ENCODE measurements around the gene ZNF469.

ZNF469 gene

GRCh38 chr16:88382491-88383400 lies at the start of gene ZNF469:
TSS of gene ZNF469 (plus strand) at chr16:88382959. CDS start at chr16:88427471, 44,512 bp downstream.
- no peaks in the 10 kb centered on the region for H3K4me1 Mint-ChIP-seq (ENCODE audit: low read depth)
- H3K4me3 Mint-ChIP-seq = no peak within 1 kb of the TSS
- no peaks in the 10 kb centered on the region for H3K9me3 Mint-ChIP-seq
- no peaks in the 10 kb centered on the region for H3K36me3 Mint-ChIP-seq (ENCODE audit: low read depth)
- peaks cover 24% of the 10 kb centered on the region for H3K27me3 Mint-ChIP-seq (ENCODE audit: low read depth)
- no peak within 1 kb of the TSS for H3K27ac Mint-ChIP-seq

- peak overlapping the region; percentile 0 for H3K4me3 Mint-ChIP-seq
- no peaks in the 10 kb centered on the region for H3K27me3 Mint-ChIP-seq (ENCODE audit: low read depth)
- H3K27ac Mint-ChIP-seq = peak overlapping the region; percentile 8
- H3K4me1 Mint-ChIP-seq (ENCODE audit: low read depth) = peaks cover 5% of the 10 kb centered on the region
- peaks cover 13% of the 10 kb centered on the region for H3K9me3 Mint-ChIP-seq
- H3K36me3 Mint-ChIP-seq (ENCODE audit: low read depth) = no peaks in the 10 kb centered on the region
These were observed 48.6 kb upstream of the ZNF469 start for GRCh38 chr16:88333848-88334777.

DNA sequence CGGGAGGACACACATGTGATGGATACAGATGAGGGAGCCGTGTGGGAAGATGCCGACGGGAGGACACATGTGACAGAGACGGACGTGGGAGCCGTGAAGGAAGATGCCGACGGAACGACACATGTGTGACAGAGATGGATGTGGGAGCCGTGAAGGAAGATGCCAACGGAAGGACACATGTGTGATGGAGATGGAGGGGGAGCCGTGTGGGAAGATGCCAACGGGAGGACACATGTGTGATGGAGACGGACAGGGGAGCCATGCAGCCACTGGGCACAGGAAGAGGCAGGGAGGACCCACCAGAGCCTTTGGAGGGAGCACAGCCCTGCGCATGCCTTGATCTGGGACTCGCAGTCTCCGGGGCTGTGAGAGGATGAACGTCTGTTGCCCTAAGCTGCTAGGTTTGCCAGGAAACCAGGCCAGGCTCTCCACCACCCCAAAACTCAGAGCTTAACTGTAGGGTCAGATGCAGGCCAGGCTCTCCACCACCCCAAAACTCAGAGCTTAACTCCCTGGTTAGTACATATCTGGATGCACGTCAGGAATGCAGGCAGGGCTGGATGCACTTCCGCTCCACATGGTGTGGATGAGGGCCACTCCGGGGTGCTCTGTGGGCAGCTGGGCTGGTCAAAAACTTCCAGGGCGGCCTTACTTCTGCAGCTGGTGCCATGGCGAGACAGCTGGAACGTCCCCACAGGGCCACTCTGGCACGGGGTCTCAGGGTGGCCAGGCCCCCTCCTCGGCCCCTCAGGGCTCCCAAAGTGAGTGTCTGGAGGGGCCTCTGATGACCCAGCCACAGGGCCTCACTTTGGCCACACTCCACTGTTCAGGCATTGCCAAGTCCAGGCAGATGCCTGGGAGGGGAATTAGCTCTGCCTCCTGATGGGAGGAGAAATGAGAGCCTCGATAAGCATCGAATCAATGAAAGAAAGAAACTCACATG lies 47.7 kb upstream of the ZNF469 start:
- Mint-ChIP-seq H3K4me3 (no peak overlapping the region), H3K4me1 (ENCODE audit: low read depth) (peaks cover 5% of the 10 kb centered on the region), H3K36me3 (ENCODE audit: low read depth) (no peaks in the 10 kb centered on the region), H3K9me3 (peaks cover 13% of the 10 kb centered on the region), H3K27ac (no peak overlapping the region), H3K27me3 (ENCODE audit: low read depth) (no peaks in the 10 kb centered on the region)

DNA sequence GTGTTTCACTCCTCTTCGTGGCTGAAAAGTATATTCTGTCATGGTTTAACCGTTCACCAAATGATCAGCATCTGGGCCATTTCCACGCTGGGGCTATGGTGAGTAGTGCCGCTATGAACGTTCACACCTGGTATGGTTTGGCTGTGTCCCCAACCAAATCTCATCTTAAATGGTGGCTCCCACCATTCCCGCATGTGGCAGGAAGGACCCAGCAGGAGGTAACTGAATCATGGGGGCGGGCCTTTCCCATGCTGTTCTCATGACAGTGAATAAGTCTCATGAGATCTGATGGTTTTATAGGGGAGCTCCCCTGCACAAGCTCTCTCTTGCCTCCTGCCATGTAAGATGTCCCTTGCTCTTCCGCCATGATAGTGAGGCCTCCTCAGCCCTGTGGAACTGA lies 45.7 kb upstream of the ZNF469 start:
- Mint-ChIP-seq H3K4me3 (no peak overlapping the region), H3K36me3 (ENCODE audit: low read depth) (no peaks in the 10 kb centered on the region), H3K27me3 (ENCODE audit: low read depth) (no peaks in the 10 kb centered on the region), H3K27ac (no peak overlapping the region), H3K9me3 (peaks cover 13% of the 10 kb centered on the region), H3K4me1 (ENCODE audit: low read depth) (peaks cover 5% of the 10 kb centered on the region)

- no peaks in the 10 kb centered on the region for H3K27me3 Mint-ChIP-seq (ENCODE audit: low read depth)
- H3K27ac Mint-ChIP-seq = no peak overlapping the region
- H3K4me1 Mint-ChIP-seq (ENCODE audit: low read depth) = peaks cover 5% of the 10 kb centered on the region
- peaks cover 13% of the 10 kb centered on the region for H3K9me3 Mint-ChIP-seq
- H3K4me3 Mint-ChIP-seq = no peak overlapping the region
- H3K36me3 Mint-ChIP-seq (ENCODE audit: low read depth) = no peaks in the 10 kb centered on the region
These were observed 45.2 kb upstream of the ZNF469 start for GRCh38 chr16:88337538-88337937.

GRCh38 chr16:88338111-88338510 lies 44.6 kb upstream of the ZNF469 start:
- Mint-ChIP-seq H3K27me3 (ENCODE audit: low read depth) (no peaks in the 10 kb centered on the region), H3K4me1 (ENCODE audit: low read depth) (peaks cover 5% of the 10 kb centered on the region), H3K4me3 (no peak overlapping the region), H3K36me3 (ENCODE audit: low read depth) (no peaks in the 10 kb centered on the region), H3K9me3 (peaks cover 13% of the 10 kb centered on the region), H3K27ac (no peak overlapping the region)

DNA sequence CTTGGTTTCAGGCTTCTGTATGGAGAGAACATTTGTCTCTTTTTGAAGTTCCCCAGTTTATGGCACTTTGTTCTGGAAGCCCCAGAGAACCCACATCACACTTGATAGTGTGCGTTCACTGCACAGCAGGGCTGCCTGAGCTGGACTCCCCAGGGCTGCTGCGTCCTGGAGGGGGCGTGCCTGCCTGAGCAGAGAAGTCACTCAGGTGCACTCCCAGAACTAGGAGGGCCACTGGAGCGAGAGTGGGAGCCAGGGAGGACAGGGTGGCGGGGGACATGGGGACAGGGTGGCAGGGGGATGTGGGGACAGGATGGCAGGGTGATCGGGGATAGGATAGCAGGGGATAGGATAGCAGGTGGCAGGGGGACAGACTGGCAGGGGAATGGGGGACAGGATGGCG lies 43.9 kb upstream of the ZNF469 start:
- peaks cover under 1% of the 10 kb centered on the region for H3K4me1 Mint-ChIP-seq (ENCODE audit: low read depth)

DNA sequence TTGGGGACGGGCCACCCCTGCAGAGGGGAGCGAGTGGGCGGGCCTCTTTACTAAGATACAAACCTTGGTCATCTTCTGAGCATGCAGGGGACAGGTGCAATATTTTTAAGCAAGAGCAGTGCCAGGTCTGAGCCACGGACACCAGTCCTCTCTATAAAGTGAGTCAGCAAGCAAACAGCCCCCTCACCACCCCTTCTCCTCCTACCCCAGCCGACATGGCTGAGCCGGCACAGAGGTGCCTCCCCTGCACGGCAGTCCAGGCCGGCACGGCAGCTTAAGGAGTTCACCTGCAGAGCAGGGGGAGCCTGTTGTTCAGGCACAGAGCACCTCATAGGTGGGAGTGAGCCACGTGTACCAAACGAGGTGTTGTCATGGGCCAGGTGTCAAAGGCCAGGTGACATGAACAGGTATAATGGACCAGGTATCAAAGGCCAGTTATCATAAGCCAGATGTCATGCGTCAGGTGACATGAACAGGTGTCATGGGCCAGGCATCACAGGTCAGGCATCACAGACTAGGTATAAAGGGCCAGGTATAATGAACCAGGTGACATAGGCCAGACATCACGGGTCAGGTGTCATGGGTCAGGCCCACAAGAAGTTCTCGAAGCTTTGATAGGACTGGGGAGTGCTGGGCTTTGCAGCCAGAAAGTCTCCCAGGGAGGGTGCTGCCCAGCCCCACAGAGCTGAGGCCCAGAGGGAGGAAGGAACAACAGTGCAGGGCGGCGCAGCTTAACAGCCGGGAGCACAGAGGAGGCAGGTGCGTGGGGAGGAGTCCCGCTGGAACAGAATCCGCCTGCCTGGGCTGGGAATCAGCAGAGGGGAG lies 42.6 kb upstream of the ZNF469 start:
- H3K9me3 Mint-ChIP-seq = peaks cover 13% of the 10 kb centered on the region
- no peaks in the 10 kb centered on the region for H3K36me3 Mint-ChIP-seq (ENCODE audit: low read depth)
- no peaks in the 10 kb centered on the region for H3K27me3 Mint-ChIP-seq (ENCODE audit: low read depth)
- H3K4me3 Mint-ChIP-seq = no peak overlapping the region
- no peaks in the 10 kb centered on the region for H3K4me1 Mint-ChIP-seq (ENCODE audit: low read depth)
- H3K27ac Mint-ChIP-seq = no peak overlapping the region

More for the DNA sequence above, 43.9 kb upstream of the ZNF469 start:
- Mint-ChIP-seq H3K27me3 (ENCODE audit: low read depth) (no peaks in the 10 kb centered on the region), H3K36me3 (ENCODE audit: low read depth) (no peaks in the 10 kb centered on the region), H3K9me3 (peaks cover 13% of the 10 kb centered on the region), H3K4me3 (no peak overlapping the region), H3K27ac (no peak overlapping the region)

- Mint-ChIP-seq H3K4me3 (no peak overlapping the region), H3K9me3 (peaks cover 13% of the 10 kb centered on the region), H3K4me1 (ENCODE audit: low read depth) (no peaks in the 10 kb centered on the region)
These were observed 42.0 kb upstream of the ZNF469 start for GRCh38 chr16:88340755-88341150.

GRCh38 chr16:88341551-88342290 lies 41.0 kb upstream of the ZNF469 start:
- Mint-ChIP-seq H3K27me3 (ENCODE audit: low read depth) (no peaks in the 10 kb centered on the region), H3K4me3 (no peak overlapping the region), H3K27ac (no peak overlapping the region), H3K4me1 (ENCODE audit: low read depth) (no peaks in the 10 kb centered on the region), H3K36me3 (ENCODE audit: low read depth) (no peaks in the 10 kb centered on the region), H3K9me3 (peaks cover 4% of the 10 kb centered on the region)

More at GRCh38 chr16:88340755-88341150, 42.0 kb upstream of the ZNF469 start:
- Mint-ChIP-seq H3K27ac (no peak overlapping the region), H3K36me3 (ENCODE audit: low read depth) (no peaks in the 10 kb centered on the region), H3K27me3 (ENCODE audit: low read depth) (no peaks in the 10 kb centered on the region)

DNA sequence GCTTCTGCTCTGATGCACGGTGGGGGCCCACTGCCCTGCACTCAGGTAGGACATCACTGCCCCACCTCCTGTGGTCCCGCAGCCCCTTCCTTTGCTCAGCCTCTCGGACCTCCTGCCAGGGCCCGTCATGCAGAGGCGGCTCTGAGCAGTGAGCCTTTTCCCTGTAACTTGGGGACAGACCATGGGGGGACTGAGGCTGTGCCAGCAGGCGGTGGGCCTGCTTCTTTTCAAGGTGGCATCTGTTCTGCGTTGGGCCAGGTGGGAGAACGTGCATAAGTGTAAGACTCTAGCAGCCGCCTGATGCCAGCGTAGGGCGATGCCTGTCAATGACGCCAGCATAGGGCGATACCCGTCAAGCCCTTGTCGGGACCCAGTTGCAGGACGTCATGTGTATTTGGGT lies 40.3 kb upstream of the ZNF469 start:
- H3K4me3 Mint-ChIP-seq = no peak overlapping the region
- H3K4me1 Mint-ChIP-seq (ENCODE audit: low read depth) = no peaks in the 10 kb centered on the region
- H3K27ac Mint-ChIP-seq = no peak overlapping the region
- no peaks in the 10 kb centered on the region for H3K27me3 Mint-ChIP-seq (ENCODE audit: low read depth)
- H3K9me3 Mint-ChIP-seq = no peaks in the 10 kb centered on the region
- H3K36me3 Mint-ChIP-seq (ENCODE audit: low read depth) = no peaks in the 10 kb centered on the region

DNA sequence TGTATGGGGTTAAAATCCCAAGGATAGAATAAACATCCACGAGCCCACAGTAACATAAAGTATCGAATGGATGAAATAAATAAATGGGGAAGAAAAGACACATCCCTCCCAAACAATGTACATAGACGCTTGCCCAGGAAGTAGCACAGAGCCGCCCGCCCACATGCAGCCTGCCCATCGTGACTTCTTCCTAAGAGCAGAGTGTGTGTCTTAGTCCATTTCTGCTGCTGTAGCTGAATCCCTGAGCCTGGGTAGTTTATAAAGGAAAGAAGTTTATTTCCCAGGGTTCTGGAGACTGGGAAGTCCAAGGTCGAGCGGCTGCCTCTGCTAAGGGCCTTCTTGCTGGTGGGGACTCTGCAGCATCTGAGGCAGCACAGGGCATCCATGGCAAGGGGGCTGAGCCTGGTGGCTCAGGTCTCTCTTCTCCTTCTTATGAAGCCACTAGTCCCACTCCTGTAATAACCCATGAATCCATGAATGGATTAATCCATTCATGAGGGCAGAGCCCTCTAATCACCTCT lies 39.4 kb upstream of the ZNF469 start:
- no peak overlapping the region for H3K27ac Mint-ChIP-seq
- H3K27me3 Mint-ChIP-seq (ENCODE audit: low read depth) = no peaks in the 10 kb centered on the region
- H3K4me1 Mint-ChIP-seq (ENCODE audit: low read depth) = peaks cover 2% of the 10 kb centered on the region
- no peak overlapping the region for H3K4me3 Mint-ChIP-seq
- no peaks in the 10 kb centered on the region for H3K36me3 Mint-ChIP-seq (ENCODE audit: low read depth)
- H3K9me3 Mint-ChIP-seq = no peaks in the 10 kb centered on the region

Data from T-helper 1 cell treated with Interleukin-12 subunit alpha and Interleukin-12 subunit beta and Interleukin-4 antibody, amounts not matched to agents 30 μg/mL and 1 μg/mL, for 36 hours (primary cell).